ENCODE measurements around the gene RXRB.

Gene RXRB

DNA sequence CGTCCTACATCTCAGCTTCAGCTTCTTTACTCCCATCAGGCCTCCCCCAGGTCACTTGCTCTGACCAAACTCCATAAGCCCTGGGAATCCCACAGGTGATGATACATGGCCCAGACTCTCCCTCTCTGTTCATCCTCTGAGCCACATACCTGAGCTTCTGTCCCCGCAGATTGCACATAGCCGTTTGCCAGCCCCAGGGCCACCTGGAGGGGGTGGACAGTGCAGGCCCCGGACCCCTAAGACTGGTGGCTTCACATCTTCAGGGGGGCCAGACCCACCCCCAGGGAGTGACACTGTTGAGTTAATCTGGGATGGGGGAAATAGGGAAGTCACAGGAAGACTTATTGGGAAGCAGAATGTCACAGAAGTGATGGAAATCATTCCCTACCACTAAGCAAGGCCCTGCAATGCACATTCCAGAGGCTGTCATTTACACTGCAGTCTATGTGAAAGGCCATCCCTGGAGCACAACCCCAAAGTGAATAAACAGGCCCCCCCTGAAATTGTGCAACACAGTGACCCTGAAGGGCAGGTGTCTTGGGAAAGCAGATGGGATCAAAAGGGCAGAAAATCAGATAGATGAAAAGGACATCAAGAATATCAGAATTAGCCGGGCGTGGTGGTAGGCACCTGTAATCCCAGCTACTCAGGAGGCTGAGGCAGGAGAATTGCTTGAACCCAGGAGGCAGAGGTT, 2.2 kb downstream of the RXRB start:
- peaks cover 47% of the 10 kb centered on the region for H3K79me2 ChIP-seq (ENCODE audit: low read length)

DNA sequence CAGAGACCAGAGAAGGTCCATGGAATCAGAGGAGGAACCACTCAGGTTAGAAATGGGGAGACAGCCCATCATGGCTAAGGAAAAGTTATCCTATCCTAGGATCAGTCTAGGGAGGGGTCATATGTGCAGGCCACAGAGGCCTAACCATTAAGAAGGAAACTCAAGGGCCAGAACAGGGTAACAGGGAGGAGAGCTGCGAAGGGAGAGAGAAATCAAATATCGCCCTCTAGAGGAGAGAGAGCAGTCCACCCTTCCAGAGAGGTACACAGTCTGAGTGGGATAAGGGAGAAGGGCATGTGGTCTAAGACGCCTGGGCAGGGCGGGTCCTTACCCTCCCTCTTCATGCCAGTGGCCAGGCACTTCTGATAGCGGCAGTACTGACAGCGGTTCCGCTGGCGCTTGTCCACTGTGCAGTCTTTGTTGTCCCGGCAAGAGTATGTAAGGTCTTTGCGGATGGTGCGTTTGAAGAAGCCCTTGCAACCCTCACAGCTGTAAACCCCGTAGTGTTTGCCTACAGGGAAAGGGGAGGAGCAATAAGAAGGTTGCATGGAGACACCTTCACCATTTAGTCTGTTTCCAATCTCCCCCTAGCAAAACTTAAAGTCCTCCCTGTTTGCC, 2.9 kb downstream of the RXRB start:
- Histone ChIP-seq H2AFZ (ENCODE audit: low read length) (no peak overlapping the region), H3K36me3 (replicated peaks; ENCODE audit: insufficient read depth, low read length) (no peaks in the 10 kb centered on the region; the same call in 1 of the 2 replicates), H3K4me3 (ENCODE audit: low read length) (no peak overlapping the region), H3K27me3 (replicated peaks; ENCODE audit: insufficient read depth, low read length) (peaks cover 4% of the 10 kb centered on the region; the same call in 1 of the 2 replicates), H3K79me2 (ENCODE audit: low read length) (peaks cover 43% of the 10 kb centered on the region), H3K9me3 (replicated peaks; ENCODE audit: insufficient read depth, low read length) (no peaks in the 10 kb centered on the region), H3K9ac (ENCODE audit: low read length) (no peak overlapping the region), H3K4me1 (ENCODE audit: low read length) (peaks cover 17% of the 10 kb centered on the region), H3K27ac (ENCODE audit: low read length) (no peak overlapping the region), H3K4me2 (ENCODE audit: low read depth, low read length) (no peak overlapping the region), H3F3A (ENCODE audit: insufficient read depth, low read length) (peaks cover 6% of the 10 kb centered on the region; the same call in 1 of the 2 replicates), H3K9me2 (replicated peaks; ENCODE audit: insufficient read depth, low read length) (no peaks in the 10 kb centered on the region), H4K20me1 (ENCODE audit: insufficient read depth, low read length) (no peaks in the 10 kb centered on the region)
- DNase-seq = peak; percentile 38
- no peak for TF ChIP-seq EZH2 (optimal IDR thresholded peaks at IDR 0.05; ENCODE audit: low read depth, low read length)
- TF ChIP-seq EZH2phosphoT487 (IDR thresholded peaks at IDR 0.05; ENCODE audit: low read length) = no peak
- TF ChIP-seq, protein P1, sequence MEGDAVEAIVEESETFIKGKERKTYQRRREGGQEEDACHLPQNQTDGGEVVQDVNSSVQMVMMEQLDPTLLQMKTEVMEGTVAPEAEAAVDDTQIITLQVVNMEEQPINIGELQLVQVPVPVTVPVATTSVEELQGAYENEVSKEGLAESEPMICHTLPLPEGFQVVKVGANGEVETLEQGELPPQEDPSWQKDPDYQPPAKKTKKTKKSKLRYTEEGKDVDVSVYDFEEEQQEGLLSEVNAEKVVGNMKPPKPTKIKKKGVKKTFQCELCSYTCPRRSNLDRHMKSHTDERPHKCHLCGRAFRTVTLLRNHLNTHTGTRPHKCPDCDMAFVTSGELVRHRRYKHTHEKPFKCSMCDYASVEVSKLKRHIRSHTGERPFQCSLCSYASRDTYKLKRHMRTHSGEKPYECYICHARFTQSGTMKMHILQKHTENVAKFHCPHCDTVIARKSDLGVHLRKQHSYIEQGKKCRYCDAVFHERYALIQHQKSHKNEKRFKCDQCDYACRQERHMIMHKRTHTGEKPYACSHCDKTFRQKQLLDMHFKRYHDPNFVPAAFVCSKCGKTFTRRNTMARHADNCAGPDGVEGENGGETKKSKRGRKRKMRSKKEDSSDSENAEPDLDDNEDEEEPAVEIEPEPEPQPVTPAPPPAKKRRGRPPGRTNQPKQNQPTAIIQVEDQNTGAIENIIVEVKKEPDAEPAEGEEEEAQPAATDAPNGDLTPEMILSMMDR (IDR thresholded peaks at IDR 0.05; ENCODE audit: low read length) = peak; percentile 74

More for the DNA sequence above, 2.2 kb downstream of the RXRB start:
- H3K4me3 ChIP-seq (ENCODE audit: low read length) = no peak overlapping the region
- H4K20me1 ChIP-seq (ENCODE audit: insufficient read depth, low read length) = no peaks in the 10 kb centered on the region
- peaks cover 6% of the 10 kb centered on the region; the same call in 1 of the 2 replicates for H3F3A ChIP-seq (ENCODE audit: insufficient read depth, low read length)
- no peak overlapping the region for H3K4me2 ChIP-seq (ENCODE audit: low read depth, low read length)
- H3K9ac ChIP-seq (ENCODE audit: low read length) = no peak overlapping the region
- H3K27me3 ChIP-seq (replicated peaks; ENCODE audit: insufficient read depth, low read length) = no peaks in the 10 kb centered on the region
- no peaks in the 10 kb centered on the region for H3K9me3 ChIP-seq (replicated peaks; ENCODE audit: insufficient read depth, low read length)
- no peak overlapping the region for H3K27ac ChIP-seq (ENCODE audit: low read length)
- no peaks in the 10 kb centered on the region for H3K9me2 ChIP-seq (replicated peaks; ENCODE audit: insufficient read depth, low read length)
- H3K36me3 ChIP-seq (replicated peaks; ENCODE audit: insufficient read depth, low read length) = no peaks in the 10 kb centered on the region; the same call in 1 of the 2 replicates
- TF ChIP-seq EZH2 (optimal IDR thresholded peaks at IDR 0.05; ENCODE audit: low read depth, low read length) = no peak
- TF ChIP-seq EZH2phosphoT487 (IDR thresholded peaks at IDR 0.05; ENCODE audit: low read length) = no peak
- TF ChIP-seq, protein P1 (IDR thresholded peaks at IDR 0.05; ENCODE audit: low read length) = no peak
- H3K4me1 ChIP-seq (ENCODE audit: low read length) = peaks cover 19% of the 10 kb centered on the region
- DNase-seq = no peak
- no peak overlapping the region for H2AFZ ChIP-seq (ENCODE audit: low read length)

DNA sequence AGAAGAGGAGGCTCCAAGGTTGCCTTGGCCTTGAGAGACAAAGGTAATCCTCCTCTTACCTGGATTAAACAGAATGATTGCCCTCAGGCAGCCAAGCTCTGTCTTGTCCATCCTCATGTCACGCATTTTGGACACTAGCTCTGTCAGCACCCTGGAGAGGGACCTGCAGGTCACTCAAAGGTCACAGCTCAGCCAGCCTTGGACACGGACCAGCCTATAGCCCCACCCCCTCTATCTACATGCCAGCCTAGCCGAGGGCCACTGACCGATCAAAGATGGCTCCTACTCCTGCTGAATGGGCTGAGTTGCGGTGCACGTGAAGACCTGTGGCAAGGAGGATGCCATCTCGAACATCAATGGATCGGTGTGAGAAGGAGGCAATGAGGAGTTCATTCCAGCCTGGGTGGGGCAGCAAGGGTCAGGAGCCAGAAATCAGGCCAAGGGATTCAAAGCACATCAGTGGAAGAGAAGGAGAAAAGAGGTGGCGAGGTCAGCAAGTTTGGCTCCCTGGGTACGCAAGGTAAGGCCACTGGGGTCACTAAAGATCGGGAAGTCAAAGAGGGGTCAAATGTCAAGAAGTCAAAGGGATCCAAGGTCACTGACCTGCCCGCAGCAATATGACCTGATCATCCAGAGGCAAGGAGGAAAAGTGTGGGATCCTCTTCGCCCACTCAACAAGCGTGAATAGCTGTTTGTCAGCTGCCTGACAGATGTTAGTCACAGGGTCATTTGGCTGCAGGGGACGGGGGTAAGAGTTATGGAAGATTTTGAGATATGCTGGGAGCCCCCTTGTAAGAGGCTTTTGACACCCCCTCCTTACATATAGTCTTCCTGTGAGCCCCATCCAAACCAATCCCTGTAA, 4.9 kb downstream of the RXRB start:
- no peaks in the 10 kb centered on the region for H3K9me3 ChIP-seq (replicated peaks; ENCODE audit: insufficient read depth, low read length)
- no peaks in the 10 kb centered on the region for H4K20me1 ChIP-seq (ENCODE audit: insufficient read depth, low read length)
- H2AFZ ChIP-seq (ENCODE audit: low read length) = no peak overlapping the region
- peaks cover 3% of the 10 kb centered on the region; the same call in 1 of the 2 replicates for H3F3A ChIP-seq (ENCODE audit: insufficient read depth, low read length)
- TF ChIP-seq EZH2phosphoT487 (IDR thresholded peaks at IDR 0.05; ENCODE audit: low read length) (no peak), EZH2 (optimal IDR thresholded peaks at IDR 0.05; ENCODE audit: low read depth, low read length) (no peak)
- TF ChIP-seq, protein P1 (IDR thresholded peaks at IDR 0.05; ENCODE audit: low read length) = no peak
- no peak for DNase-seq
- no peak overlapping the region for H3K4me3 ChIP-seq (ENCODE audit: low read length)
- H3K27ac ChIP-seq (ENCODE audit: low read length) = no peak overlapping the region
- peaks cover 25% of the 10 kb centered on the region for H3K79me2 ChIP-seq (ENCODE audit: low read length)
- H3K9ac ChIP-seq (ENCODE audit: low read length) = no peak overlapping the region
- peaks cover 10% of the 10 kb centered on the region for H3K27me3 ChIP-seq (replicated peaks; ENCODE audit: insufficient read depth, low read length)
- no peaks in the 10 kb centered on the region for H3K9me2 ChIP-seq (replicated peaks; ENCODE audit: insufficient read depth, low read length)
- no peaks in the 10 kb centered on the region; the same call in 1 of the 2 replicates for H3K36me3 ChIP-seq (replicated peaks; ENCODE audit: insufficient read depth, low read length)
- H3K4me1 ChIP-seq (ENCODE audit: low read length) = peaks cover 4% of the 10 kb centered on the region
- no peak overlapping the region for H3K4me2 ChIP-seq (ENCODE audit: low read depth, low read length)
